ENCODE measurements around the gene SLC4A2.
A peak's percentile ranks its signal among the peaks of the same experiment; 100 is the strongest.

The SLC4A2 gene

GRCh38 chr7:151121380-151122170, 62.2 kb downstream of the SLC4A2 start:
- no peak overlapping the region for H3K4me3 ChIP-seq (ENCODE audit: control insufficient read depth, low read depth, low read length)
- no peak for TF ChIP-seq CTCF (IDR thresholded peaks at IDR 0.05; ENCODE audit: control insufficient read depth, insufficient read depth, low read depth, low read length, missing control alignments)
- no peak for DNase-seq (ENCODE audit: low read depth)

- H3K4me3 ChIP-seq (ENCODE audit: control insufficient read depth, low read depth, low read length), result no peak overlapping the region
- DNase-seq (ENCODE audit: low read depth), result no peak
- no peak for TF ChIP-seq CTCF (IDR thresholded peaks at IDR 0.05; ENCODE audit: control insufficient read depth, insufficient read depth, low read depth, low read length, missing control alignments)
Measured at GRCh38 chr7:151122276-151122675, 62.9 kb downstream of the SLC4A2 start.

- DNase-seq (ENCODE audit: low read depth), result no peak
- no peak for TF ChIP-seq CTCF (IDR thresholded peaks at IDR 0.05; ENCODE audit: control insufficient read depth, insufficient read depth, low read depth, low read length, missing control alignments)
Measured at GRCh38 chr7:151122796-151123157, 63.4 kb downstream of the SLC4A2 start.

GRCh38 chr7:151123158-151123821, 63.9 kb downstream of the SLC4A2 start:
- no peak overlapping the region for H3K4me3 ChIP-seq (ENCODE audit: control insufficient read depth, low read depth, low read length)

More at GRCh38 chr7:151122796-151123157, 63.4 kb downstream of the SLC4A2 start:
- H3K4me3 ChIP-seq (ENCODE audit: control insufficient read depth, low read depth, low read length), result no peak overlapping the region

GRCh38 chr7:151123822-151124464, 64.6 kb downstream of the SLC4A2 start:
- DNase-seq (ENCODE audit: low read depth), result peak; percentile 18
- peak; percentile 99 for TF ChIP-seq CTCF (IDR thresholded peaks at IDR 0.05; ENCODE audit: control insufficient read depth, insufficient read depth, low read depth, low read length, missing control alignments)
- no peak overlapping the region for H3K4me3 ChIP-seq (ENCODE audit: control insufficient read depth, low read depth, low read length)

More at GRCh38 chr7:151123158-151123821, 63.9 kb downstream of the SLC4A2 start:
- TF ChIP-seq CTCF (IDR thresholded peaks at IDR 0.05; ENCODE audit: control insufficient read depth, insufficient read depth, low read depth, low read length, missing control alignments), result no peak
- no peak for DNase-seq (ENCODE audit: low read depth)

GRCh38 chr7:151124481-151124880, 65.1 kb downstream of the SLC4A2 start:
- H3K4me3 ChIP-seq (ENCODE audit: control insufficient read depth, low read depth, low read length), result no peak overlapping the region
- no peak for DNase-seq (ENCODE audit: low read depth)
- TF ChIP-seq CTCF (IDR thresholded peaks at IDR 0.05; ENCODE audit: control insufficient read depth, insufficient read depth, low read depth, low read length, missing control alignments), result no peak

Data from AG09309 (cell line).